Brain pericyte (primary cell): ENCODE data around the gene PPM1H.
"Not testable (repeated sequence)": the region's sequence is repeated elsewhere in the genome, so short reads cannot be mapped to it uniquely, and the experiment has no call there.

Source experiments
- DNase-seq: peaks from one replicate; pipeline ENCODE4 v3.0.0-alpha.2; 2012; ENCODE audit warnings: low read depth, low spot score

PPM1H gene

GRCh38 chr12:62737188-62737587 lies 197.8 kb downstream of the PPM1H start:
- DNase-seq, result no peak

GRCh38 chr12:62736596-62736995 lies 198.4 kb downstream of the PPM1H start:
- DNase-seq, result no peak

GRCh38 chr12:62732861-62733427 lies 202.0 kb downstream of the PPM1H start:
- no peak for DNase-seq

- DNase-seq, result no peak
These were observed 203.7 kb downstream of the PPM1H start for GRCh38 chr12:62731055-62731820.

- DNase-seq, result no peak
These were observed 204.3 kb downstream of the PPM1H start for GRCh38 chr12:62730649-62731048.

- not testable (repeated sequence) for DNase-seq
These were observed 205.1 kb downstream of the PPM1H start for GRCh38 chr12:62729579-62730544.

GRCh38 chr12:62728741-62729140 lies 206.2 kb downstream of the PPM1H start:
- no peak for DNase-seq

- DNase-seq, result no peak
These were observed 208.4 kb downstream of the PPM1H start for GRCh38 chr12:62726471-62726980.

GRCh38 chr12:62725781-62726180 lies 209.2 kb downstream of the PPM1H start:
- DNase-seq, result no peak

GRCh38 chr12:62724947-62725451 lies 210.0 kb downstream of the PPM1H start:
- no peak for DNase-seq

DNA sequence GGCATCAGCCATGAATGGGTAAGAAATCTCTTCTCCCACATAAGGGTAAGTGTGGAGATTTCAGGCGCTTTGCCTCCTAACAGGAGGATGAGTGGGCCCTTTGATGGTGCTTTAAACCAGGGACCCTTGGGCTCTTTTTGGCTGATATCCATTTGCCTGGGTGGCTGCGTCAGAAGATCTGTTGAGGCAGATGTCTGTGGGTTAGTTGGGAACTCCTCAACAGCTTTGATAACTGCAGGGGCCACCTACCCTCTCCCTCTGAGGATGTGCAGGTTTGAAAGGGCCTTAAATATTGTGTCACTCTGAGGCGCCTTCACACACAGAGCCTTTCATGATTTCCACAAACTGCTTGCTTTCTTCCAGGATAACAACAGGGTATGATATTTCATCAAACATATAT lies 210.7 kb downstream of the PPM1H start:
- DNase-seq, result no peak

DNA sequence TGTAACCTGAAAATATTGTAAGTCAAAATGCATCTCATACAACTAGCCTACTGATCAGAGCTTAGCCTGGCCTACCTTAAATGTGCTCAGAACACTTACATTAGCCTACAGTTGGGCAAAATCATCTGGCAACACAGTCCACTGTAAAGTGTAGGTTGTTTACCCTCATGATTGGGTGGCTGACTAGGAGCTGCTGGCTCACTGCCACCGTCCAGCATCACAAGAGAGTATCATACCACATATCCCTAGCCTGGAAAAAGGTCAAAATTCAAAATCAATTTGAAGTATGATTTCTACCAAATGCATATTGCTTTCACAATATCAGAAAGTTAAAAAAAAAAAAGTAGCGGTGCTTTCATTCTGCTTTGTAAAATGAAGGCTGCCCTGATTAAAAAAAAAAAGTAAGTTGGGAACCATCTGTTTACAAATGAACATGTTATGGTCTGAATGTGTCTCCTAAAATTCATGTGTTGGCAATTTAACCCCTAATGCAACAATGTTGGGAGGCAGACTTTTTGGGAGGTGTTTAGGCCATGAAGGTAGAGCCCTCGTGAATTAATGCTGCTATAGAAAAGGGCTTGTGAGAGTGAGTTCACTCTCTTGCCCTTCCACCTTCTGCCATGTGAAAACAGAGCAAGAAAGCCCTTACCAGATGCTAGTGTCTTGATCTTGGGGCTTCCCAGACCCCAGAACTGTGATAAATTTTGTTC lies 211.8 kb downstream of the PPM1H start:
- no peak for DNase-seq

DNA sequence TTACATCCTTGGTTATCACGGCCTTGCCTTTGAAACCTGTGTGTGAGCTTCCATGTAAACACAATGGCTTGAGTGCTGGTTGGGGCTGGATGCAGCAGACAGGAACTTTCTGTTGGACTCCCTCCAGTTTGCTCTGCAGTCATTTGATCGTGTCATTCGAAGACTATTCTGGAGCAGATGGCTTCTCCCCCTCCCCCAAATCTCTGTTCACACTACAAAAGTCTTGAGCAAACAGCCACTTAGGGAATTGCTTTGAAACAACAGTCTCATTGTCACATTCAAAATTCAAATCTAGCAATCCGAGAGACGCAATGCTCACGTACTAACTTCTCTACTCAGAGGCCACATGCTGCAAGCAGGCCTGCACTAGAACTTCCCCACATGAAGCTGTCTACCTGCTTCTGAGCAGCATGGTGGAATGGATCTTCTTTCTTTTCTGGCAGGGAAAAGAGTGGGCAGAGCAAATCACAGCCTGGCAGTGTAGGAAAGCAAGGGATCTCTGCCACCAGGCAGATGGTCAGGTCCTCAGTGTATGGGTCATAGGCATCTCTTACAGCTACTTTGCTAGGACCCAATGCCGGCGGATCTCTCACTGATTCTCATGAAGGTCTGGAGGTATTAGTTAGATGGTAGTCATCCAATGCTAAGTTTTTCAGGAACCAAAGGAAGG lies 214.2 kb downstream of the PPM1H start:
- DNase-seq, result no peak

DNA sequence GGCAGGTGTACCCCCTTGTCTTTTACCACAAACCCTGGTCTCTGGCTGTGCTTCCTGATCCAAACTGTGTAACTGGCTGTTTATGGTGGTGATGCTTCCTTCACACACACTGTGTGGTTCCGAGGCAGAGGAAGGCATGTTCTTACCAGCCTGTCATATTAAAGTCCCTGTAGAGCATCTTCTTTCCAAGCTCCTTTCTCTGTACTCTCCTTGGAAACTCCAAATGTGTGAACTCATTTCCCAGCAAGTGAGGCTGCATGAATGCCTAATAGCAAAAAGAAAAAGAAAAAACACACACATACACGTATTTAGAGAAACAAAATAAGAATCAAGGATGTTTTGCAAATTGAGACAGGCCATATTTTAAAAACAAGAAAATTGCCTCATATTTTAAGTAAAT lies 214.9 kb downstream of the PPM1H start:
- no peak for DNase-seq

- DNase-seq, result no peak
These were observed 216.1 kb downstream of the PPM1H start for GRCh38 chr12:62718762-62719426.

GRCh38 chr12:62717643-62718042 lies 217.3 kb downstream of the PPM1H start:
- DNase-seq, result no peak

DNA sequence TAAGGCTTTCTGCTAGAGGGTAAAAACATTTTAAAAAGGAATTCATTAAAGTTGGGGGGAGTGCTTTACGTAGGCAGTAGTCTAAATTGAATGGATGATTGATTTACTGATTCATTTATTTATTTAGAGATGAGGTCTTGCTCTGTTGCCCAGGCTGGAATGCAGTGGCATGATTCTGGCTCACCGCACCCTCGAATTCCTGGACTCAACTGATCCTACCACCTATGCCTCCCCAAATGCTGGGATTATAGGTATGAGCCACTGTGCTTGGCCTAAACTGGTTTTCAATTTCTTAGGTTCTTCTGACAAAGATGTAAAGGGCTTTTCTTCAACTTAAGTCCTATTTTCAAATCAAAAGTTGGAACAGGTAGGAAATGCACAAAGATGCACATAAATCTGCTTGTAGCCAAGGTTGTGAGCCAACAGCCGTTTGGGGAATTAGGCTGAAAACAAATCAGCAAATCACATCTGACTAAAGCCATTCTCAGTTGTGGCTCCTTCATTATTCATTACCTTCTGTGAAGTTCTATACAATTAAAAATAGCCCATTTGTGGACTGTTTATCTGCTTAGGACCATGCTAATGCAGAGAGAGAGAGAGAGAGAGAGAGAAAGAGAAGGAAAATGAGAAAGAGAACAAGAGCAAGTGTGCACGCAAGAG lies 218.0 kb downstream of the PPM1H start:
- DNase-seq, result no peak

DNA sequence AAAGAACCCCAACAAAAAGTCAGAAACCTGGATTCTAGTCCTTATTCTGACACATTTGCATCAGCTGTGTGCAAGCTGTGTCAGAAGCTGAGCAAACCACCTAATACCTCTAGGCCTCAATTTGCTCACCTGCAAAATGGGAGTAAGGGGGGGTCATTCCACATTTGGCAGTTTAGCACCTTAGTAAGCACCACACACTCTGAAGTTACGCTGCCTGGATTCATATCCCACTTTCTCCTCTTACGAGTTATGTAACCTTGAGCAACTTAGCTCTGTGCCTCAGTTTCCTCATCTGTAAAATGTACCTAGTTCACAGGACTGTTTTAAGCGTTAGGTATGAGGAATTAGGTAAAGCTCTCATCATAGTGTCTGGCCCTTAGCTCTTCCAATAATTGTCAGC lies 218.9 kb downstream of the PPM1H start:
- DNase-seq, result no peak
